GM23338 (cell line): ENCODE data around the gene WNT5A. TPM values are rescaled to one million over a fixed set of nuclear protein-coding genes. Genes with fewer than 3 reads are reported as not detected.

Experiments
- ATAC-seq: fragments of 200-7000 bp; cut with Tn5 transposase; 3 replicates; pipeline ENCODE4 v1.9.1; 2020
- DNase-seq: peaks from one replicate; pipeline ENCODE4 v3.0.0-alpha.2; 2015; ENCODE audit warnings: low spot score
- H2AFZ ChIP-seq: fragments of 200-600 bp; sonication (generic); 2 replicates; pipeline ENCODE4 v1.8.0; 2016; ENCODE audit warnings: antibody characterized with exemption, mild to moderate bottlenecking, moderate library complexity
- H3F3A ChIP-seq: fragments of 200-600 bp; sonication (generic); replicated peaks from 2 replicates; pipeline ENCODE4 v1.8.0; 2017; ENCODE audit warnings: antibody characterized with exemption, mixed run types, low read depth
- H3K27ac ChIP-seq: fragments of 200-600 bp; sonication (generic); 2 replicates; pipeline ENCODE4 v1.6.1; 2016; ENCODE audit warnings: low read depth
- H3K27me3 ChIP-seq: fragments of 200-600 bp; sonication (generic); 2 replicates; pipeline ENCODE4 v1.8.0; 2016; ENCODE audit warnings: mild to moderate bottlenecking, mixed run types, moderate library complexity; ENCODE audit not compliant: insufficient read depth
- H3K36me3 ChIP-seq: fragments of 200-600 bp; sonication (generic); 2 replicates; pipeline ENCODE4 v1.8.0; 2016; ENCODE audit warnings: mild to moderate bottlenecking; ENCODE audit not compliant: insufficient read depth
- H3K4me1 ChIP-seq: fragments of 200-600 bp; sonication (generic); 2 replicates; pipeline ENCODE4 v1.8.0; 2016; ENCODE audit warnings: mild to moderate bottlenecking, moderate library complexity; ENCODE audit not compliant: insufficient read depth
- H3K4me2 ChIP-seq: fragments of 200-600 bp; sonication (generic); 2 replicates; pipeline ENCODE4 v1.7.1; 2017; ENCODE audit warnings: mixed run types
- H3K4me3 ChIP-seq: fragments of 200-600 bp; sonication (generic); 2 replicates; pipeline ENCODE4 v1.6.1; 2016; ENCODE audit warnings: mixed run types
- H3K79me2 ChIP-seq: fragments of 200-600 bp; sonication (generic); replicated peaks from 2 replicates; pipeline ENCODE4 v1.8.0; 2017; ENCODE audit warnings: mild to moderate bottlenecking; ENCODE audit not compliant: insufficient read depth
- H3K9me2 ChIP-seq: fragments of 200-600 bp; sonication (generic); 2 replicates; pipeline ENCODE4 v1.8.0; 2017; ENCODE audit not compliant: insufficient read depth
- H4K20me1 ChIP-seq: fragments of 200-600 bp; sonication (generic); replicated peaks from 2 replicates; pipeline ENCODE4 v1.8.0; 2017; ENCODE audit warnings: mild to moderate bottlenecking; ENCODE audit not compliant: insufficient read depth
- H3K27ac Mint-ChIP-seq: 2 replicates; pipeline ENCODE4 v1.8.0; 2020; ENCODE audit warnings: inconsistent platforms, mild to moderate bottlenecking, moderate library complexity, mixed read lengths
- H3K27me3 Mint-ChIP-seq: 3 replicates; pipeline ENCODE4 v1.8.0; 2022; ENCODE audit warnings: low read depth, mild to moderate bottlenecking, moderate library complexity, mixed read lengths, inconsistent platforms; ENCODE audit not compliant: insufficient read depth, poor library complexity
- H3K36me3 Mint-ChIP-seq: 3 replicates; pipeline ENCODE4 v1.8.0; 2021; ENCODE audit warnings: low read depth, mild to moderate bottlenecking, inconsistent platforms, moderate library complexity, mixed read lengths
- H3K4me1 Mint-ChIP-seq: 3 replicates; pipeline ENCODE4 v1.8.0; 2020; ENCODE audit warnings: mild to moderate bottlenecking, inconsistent platforms, mixed read lengths
- H3K4me3 Mint-ChIP-seq: 3 replicates; pipeline ENCODE4 v1.8.0; 2021; ENCODE audit warnings: moderate library complexity, mild to moderate bottlenecking, inconsistent platforms, mixed read lengths
- H3K9me3 Mint-ChIP-seq: 3 replicates; pipeline ENCODE4 v1.8.0; 2020; ENCODE audit warnings: moderate library complexity, mild to moderate bottlenecking, inconsistent platforms, mixed read lengths
- CREB1 ChIP-seq: fragments of 250-450 bp; sonication (Bioruptor Pico); IDR thresholded peaks from 2 replicates; pipeline ENCODE4 v1.5.0; 2020; ENCODE audit warnings: low read depth, mild to moderate bottlenecking, moderate library complexity
- CTCF ChIP-seq, 2 experiments: fragments of 200-600 bp in 1 of 2; sonication (generic) in 1 of 2; conservative IDR thresholded peaks; 2 replicates each; pipeline versions ENCODE4 v1.5.1 to v1.6.1; 2016 to 2017; ENCODE audit warnings: antibody characterized with exemption in 2 of 2, low read depth in 2 of 2, mild to moderate bottlenecking in 2 of 2, moderate library complexity in 1 of 2
- ETS1 ChIP-seq: IDR thresholded peaks from 2 replicates; pipeline ENCODE4 v1.6.1; 2016; ENCODE audit warnings: antibody characterized with exemption
- EZH2 ChIP-seq: fragments of 200-600 bp; sonication (generic); IDR thresholded peaks from one replicate; pipeline ENCODE4 v1.8.0; 2017; ENCODE audit warnings: antibody characterized with exemption, mild to moderate bottlenecking, low read depth; ENCODE audit not compliant: unreplicated experiment
- EZH2phosphoT487 ChIP-seq: fragments of 200-600 bp; sonication (generic); IDR thresholded peaks from one replicate; pipeline ENCODE4 v1.8.1; 2018; ENCODE audit warnings: antibody characterized with exemption; ENCODE audit not compliant: unreplicated experiment
- JUNB ChIP-seq: IDR thresholded peaks from one replicate; pipeline ENCODE4 v1.6.1; 2016; ENCODE audit warnings: antibody characterized with exemption; ENCODE audit not compliant: unreplicated experiment
- NANOG ChIP-seq: IDR thresholded peaks from 2 replicates; pipeline ENCODE4 v1.6.1; 2016; ENCODE audit warnings: antibody characterized with exemption, borderline replicate concordance
- POLR2AphosphoS5 ChIP-seq: IDR thresholded peaks from 2 replicates; pipeline ENCODE4 v1.6.1; 2016; ENCODE audit warnings: antibody characterized with exemption, low read depth
- REST ChIP-seq: IDR thresholded peaks from one replicate; pipeline ENCODE4 v1.6.1; 2018; ENCODE audit warnings: antibody characterized with exemption; ENCODE audit not compliant: unreplicated experiment
- STAT1 ChIP-seq: IDR thresholded peaks from one replicate; pipeline ENCODE4 v1.6.1; 2016; ENCODE audit warnings: antibody characterized with exemption; ENCODE audit not compliant: unreplicated experiment
- ZNF114 ChIP-seq: fragments of 250-450 bp; sonication (Bioruptor Pico); IDR thresholded peaks from 2 replicates; pipeline ENCODE4 v1.5.0; 2020; ENCODE audit warnings: mild to moderate bottlenecking, moderate library complexity
- ZNF331 ChIP-seq: fragments of 250-450 bp; sonication (Bioruptor Pico); IDR thresholded peaks from 2 replicates; pipeline ENCODE4 v1.5.0; 2020; ENCODE audit warnings: low read depth, mild to moderate bottlenecking, moderate library complexity
- ZNF462 ChIP-seq: fragments of 250-450 bp; sonication (Bioruptor Pico); IDR thresholded peaks from 2 replicates; pipeline ENCODE4 v1.5.0; 2020; ENCODE audit warnings: mild to moderate bottlenecking, moderate library complexity
- polyA plus RNA-seq: library from polyadenylated mRNA; unstranded; fragments of >200 nt; fragmentation: Nextera tagmentation; extraction: Ambion mirVana; gene quantifications from 2 replicates; pipeline ENCODE4 v1.2.1, GENCODE V29; 2016
- total RNA-seq: library from RNA; depleted of rRNA; stranded (reverse); fragments of >200 nt; shearing (Covaris generic); gene quantifications from 2 replicates; pipeline ENCODE4 v1.2.3, GENCODE V29; 2014

Gene WNT5A
- total and polyA plus RNA-seq, 2 experiments from 2014 or later, result 0.53 to 4.0 TPM

GRCh38 chr3:55417211-55417610, 69.9 kb downstream of the WNT5A start:
- no peaks in the 10 kb centered on the region for H3K36me3 Mint-ChIP-seq
- H3F3A ChIP-seq, result no peaks in the 10 kb centered on the region
- no peak for TF ChIP-seq ETS1
- TF ChIP-seq EZH2, result no peak
- TF ChIP-seq NANOG, result no peak
- TF ChIP-seq REST, result no peak
- no peak for TF ChIP-seq ZNF462
- TF ChIP-seq JUNB, result no peak
- no peak for TF ChIP-seq EZH2phosphoT487
- TF ChIP-seq STAT1, result no peak
- TF ChIP-seq POLR2AphosphoS5, result no peak
- TF ChIP-seq ZNF114 (CRISPR knock-in tag), result no peak
- TF ChIP-seq CREB1 (CRISPR knock-in tag), result no peak
- TF ChIP-seq ZNF331 (CRISPR knock-in tag), result no peak
- TF ChIP-seq CTCF (conservative IDR thresholded peaks at IDR 0.05; ENCODE audit: low read depth in 2 of 2), result no peak
- no peak overlapping the region for H3K4me3 Mint-ChIP-seq
- no peak for ATAC-seq
- no peaks in the 10 kb centered on the region for H3K27me3 ChIP-seq
- no peaks in the 10 kb centered on the region for H3K79me2 ChIP-seq
- no peak overlapping the region for H3K4me2 ChIP-seq
- DNase-seq, result no peak
- H3K9me2 ChIP-seq, result no peaks in the 10 kb centered on the region
- no peaks in the 10 kb centered on the region for H3K27me3 Mint-ChIP-seq
- H3K4me3 ChIP-seq, result no peak overlapping the region
- no peaks in the 10 kb centered on the region for H3K4me1 Mint-ChIP-seq
- no peak overlapping the region for H2AFZ ChIP-seq
- H3K27ac ChIP-seq, result no peak overlapping the region
- peaks cover 3% of the 10 kb centered on the region; the same call in 1 of the 3 replicates for H3K9me3 Mint-ChIP-seq
- H3K4me1 ChIP-seq, result no peaks in the 10 kb centered on the region
- H3K36me3 ChIP-seq, result no peaks in the 10 kb centered on the region
- H4K20me1 ChIP-seq, result no peaks in the 10 kb centered on the region
- no peak overlapping the region for H3K27ac Mint-ChIP-seq
